Astrocyte (in vitro differentiated cells and primary cell): ENCODE results near the gene CNGA1. TPM values are rescaled to one million over a fixed set of nuclear protein-coding genes. Genes with fewer than 3 reads are reported as not detected.

Experiments
- DNase-seq: peaks from one replicate; pipeline ENCODE4 v3.0.0-alpha.2; 2010; ENCODE audit warnings: low read depth
- FAIRE-seq: peaks from 2 replicates; lab custom pipeline; 2011; peaks lifted over from hg19 to GRCh38; lab: Jason Lieb, UNC
- H2AFZ ChIP-seq: 2 replicates; pipeline ENCODE4 v1.6.0; 2012; ENCODE audit warnings: low read depth, low read length, inconsistent platforms
- H3K27ac ChIP-seq: 2 replicates; pipeline ENCODE4 v1.5.1; 2011; ENCODE audit warnings: low read depth, low read length, inconsistent platforms
- H3K27me3 ChIP-seq: 2 replicates; pipeline ENCODE4 v1.6.0; 2011; ENCODE audit warnings: low read length, inconsistent platforms; ENCODE audit not compliant: insufficient read depth
- H3K36me3 ChIP-seq: 2 replicates; pipeline ENCODE4 v1.5.1; 2011; ENCODE audit warnings: low read length, inconsistent platforms; ENCODE audit not compliant: insufficient read depth
- H3K4me1 ChIP-seq: 2 replicates; pipeline ENCODE4 v1.5.1; 2011; ENCODE audit warnings: low read length, inconsistent platforms; ENCODE audit not compliant: insufficient read depth
- H3K4me2 ChIP-seq: 2 replicates; pipeline ENCODE4 v1.6.0; 2012; ENCODE audit warnings: low read length, inconsistent platforms
- H3K4me3 ChIP-seq: 2 replicates; pipeline ENCODE4 v1.5.1; 2011; ENCODE audit warnings: low read depth, mild to moderate bottlenecking, low read length, inconsistent platforms; ENCODE audit not compliant: insufficient read depth
- H3K79me2 ChIP-seq: 2 replicates; pipeline ENCODE4 v1.6.0; 2012; ENCODE audit warnings: mild to moderate bottlenecking, low read length, inconsistent platforms; ENCODE audit not compliant: insufficient read depth
- H3K9ac ChIP-seq: 2 replicates; pipeline ENCODE4 v1.6.0; 2012; ENCODE audit warnings: mild to moderate bottlenecking, low read length, inconsistent platforms
- H3K9me3 ChIP-seq: 2 replicates; pipeline ENCODE4 v1.5.1; 2012; ENCODE audit warnings: low read depth, mild to moderate bottlenecking, low read length, inconsistent platforms; ENCODE audit not compliant: insufficient read depth
- H4K20me1 ChIP-seq: 2 replicates; pipeline ENCODE4 v1.6.0; 2012; ENCODE audit warnings: low read length, inconsistent platforms; ENCODE audit not compliant: insufficient read depth
- H3K27ac Mint-ChIP-seq: one replicate; pipeline ENCODE4 v1.8.0; 2021; ENCODE audit warnings: mild to moderate bottlenecking, mixed read lengths; ENCODE audit not compliant: unreplicated experiment
- H3K27me3 Mint-ChIP-seq: one replicate; pipeline ENCODE4 v1.8.0; 2021; ENCODE audit warnings: low read depth, mixed read lengths; ENCODE audit not compliant: unreplicated experiment
- H3K36me3 Mint-ChIP-seq: one replicate; pipeline ENCODE4 v1.8.0; 2021; ENCODE audit warnings: low read depth, mixed read lengths; ENCODE audit not compliant: unreplicated experiment
- H3K4me1 Mint-ChIP-seq: one replicate; pipeline ENCODE4 v1.8.0; 2021; ENCODE audit warnings: low read depth, mixed read lengths; ENCODE audit not compliant: unreplicated experiment
- H3K4me3 Mint-ChIP-seq: one replicate; pipeline ENCODE4 v1.8.0; 2021; ENCODE audit warnings: mild to moderate bottlenecking, moderate library complexity, mixed read lengths; ENCODE audit not compliant: unreplicated experiment
- H3K9me3 Mint-ChIP-seq: one replicate; pipeline ENCODE4 v1.8.0; 2021; ENCODE audit warnings: mild to moderate bottlenecking, mixed read lengths; ENCODE audit not compliant: unreplicated experiment
- EZH2 ChIP-seq: IDR thresholded peaks from 2 replicates; pipeline ENCODE4 v1.6.1; 2012; ENCODE audit warnings: mild to moderate bottlenecking, low read length, inconsistent platforms; ENCODE audit not compliant: insufficient read depth
- total RNA-seq: library from RNA; stranded (reverse); gene quantifications from 2 replicates; pipeline ENCODE4 v1.2.1, GENCODE V29; 2021
- TF ChIP-seq, protein P1 (sequence below): IDR thresholded peaks from 2 replicates; pipeline ENCODE4 v1.5.1; 2011; ENCODE audit warnings: low read depth, mild to moderate bottlenecking, inconsistent platforms, low read length, moderate library complexity; ENCODE audit not compliant: insufficient read depth

CNGA1 gene
- total RNA-seq, 1 donor from 2014 or later, result not detected

GRCh38 chr4:48024522-48024921 is 8.0 kb upstream of the CNGA1 start:
- H3K79me2 ChIP-seq, result no peaks in the 10 kb centered on the region
- no peaks in the 10 kb centered on the region for H3K36me3 ChIP-seq
- Mint-ChIP-seq H3K9me3 (no peaks in the 10 kb centered on the region), H3K4me3 (no peak overlapping the region), H3K27me3 (no peaks in the 10 kb centered on the region), H3K27ac (peak overlapping the region; percentile 79), H3K36me3 (peaks cover 2% of the 10 kb centered on the region), H3K4me1 (peaks cover 18% of the 10 kb centered on the region)
- peak; percentile 11 for DNase-seq
- no peak overlapping the region for H3K27ac ChIP-seq
- FAIRE-seq, result no peak
- no peak for TF ChIP-seq EZH2
- TF ChIP-seq, protein P1, sequence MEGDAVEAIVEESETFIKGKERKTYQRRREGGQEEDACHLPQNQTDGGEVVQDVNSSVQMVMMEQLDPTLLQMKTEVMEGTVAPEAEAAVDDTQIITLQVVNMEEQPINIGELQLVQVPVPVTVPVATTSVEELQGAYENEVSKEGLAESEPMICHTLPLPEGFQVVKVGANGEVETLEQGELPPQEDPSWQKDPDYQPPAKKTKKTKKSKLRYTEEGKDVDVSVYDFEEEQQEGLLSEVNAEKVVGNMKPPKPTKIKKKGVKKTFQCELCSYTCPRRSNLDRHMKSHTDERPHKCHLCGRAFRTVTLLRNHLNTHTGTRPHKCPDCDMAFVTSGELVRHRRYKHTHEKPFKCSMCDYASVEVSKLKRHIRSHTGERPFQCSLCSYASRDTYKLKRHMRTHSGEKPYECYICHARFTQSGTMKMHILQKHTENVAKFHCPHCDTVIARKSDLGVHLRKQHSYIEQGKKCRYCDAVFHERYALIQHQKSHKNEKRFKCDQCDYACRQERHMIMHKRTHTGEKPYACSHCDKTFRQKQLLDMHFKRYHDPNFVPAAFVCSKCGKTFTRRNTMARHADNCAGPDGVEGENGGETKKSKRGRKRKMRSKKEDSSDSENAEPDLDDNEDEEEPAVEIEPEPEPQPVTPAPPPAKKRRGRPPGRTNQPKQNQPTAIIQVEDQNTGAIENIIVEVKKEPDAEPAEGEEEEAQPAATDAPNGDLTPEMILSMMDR, result no peak
- H3K4me2 ChIP-seq, result no peak overlapping the region
- H3K4me3 ChIP-seq, result no peak overlapping the region
- no peaks in the 10 kb centered on the region for H4K20me1 ChIP-seq
- no peaks in the 10 kb centered on the region for H3K27me3 ChIP-seq
- H3K9me3 ChIP-seq, result no peaks in the 10 kb centered on the region
- peaks cover 8% of the 10 kb centered on the region for H3K4me1 ChIP-seq
- no peak overlapping the region for H3K9ac ChIP-seq
- no peak overlapping the region for H2AFZ ChIP-seq

GRCh38 chr4:48022192-48022799 is 5.8 kb upstream of the CNGA1 start:
- Histone ChIP-seq H3K27ac (no peak overlapping the region), H3K4me1 (peaks cover 11% of the 10 kb centered on the region), H3K36me3 (no peaks in the 10 kb centered on the region), H2AFZ (no peak overlapping the region), H3K4me3 (no peak overlapping the region), H3K9me3 (no peaks in the 10 kb centered on the region), H4K20me1 (no peaks in the 10 kb centered on the region), H3K9ac (no peak overlapping the region), H3K79me2 (no peaks in the 10 kb centered on the region), H3K27me3 (no peaks in the 10 kb centered on the region), H3K4me2 (no peak overlapping the region)
- Mint-ChIP-seq H3K27ac (no peak overlapping the region), H3K36me3 (no peaks in the 10 kb centered on the region), H3K4me1 (peaks cover 18% of the 10 kb centered on the region), H3K27me3 (no peaks in the 10 kb centered on the region), H3K4me3 (no peak overlapping the region), H3K9me3 (no peaks in the 10 kb centered on the region)
- DNase-seq, result peak; percentile 51
- FAIRE-seq, result no peak
- TF ChIP-seq, protein P1, result no peak
- TF ChIP-seq EZH2, result no peak

DNA sequence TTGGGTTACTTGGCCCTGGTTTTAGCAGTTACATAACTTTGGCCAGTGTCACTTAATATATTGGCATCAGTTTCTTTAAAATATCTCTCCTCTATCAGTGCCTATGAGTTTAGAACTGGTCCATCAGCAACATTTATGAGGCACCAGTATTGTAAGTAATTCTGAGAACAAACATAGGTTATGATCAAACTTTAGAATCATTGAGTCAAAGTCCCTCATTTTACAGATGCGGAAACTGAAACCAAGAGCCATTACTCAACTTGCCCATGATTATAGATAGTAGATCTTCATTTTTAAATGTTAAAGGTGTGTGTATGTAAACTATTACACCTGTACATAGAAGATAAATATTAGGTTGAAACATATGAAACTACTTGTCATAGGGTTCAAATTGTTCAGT is 4.6 kb upstream of the CNGA1 start:
- Histone ChIP-seq H3K79me2 (no peaks in the 10 kb centered on the region), H3K27ac (no peak overlapping the region), H3K27me3 (no peaks in the 10 kb centered on the region), H3K4me2 (no peak overlapping the region), H2AFZ (no peak overlapping the region), H3K9ac (no peak overlapping the region), H4K20me1 (no peaks in the 10 kb centered on the region), H3K36me3 (no peaks in the 10 kb centered on the region), H3K4me3 (no peak overlapping the region), H3K9me3 (no peaks in the 10 kb centered on the region), H3K4me1 (peaks cover 17% of the 10 kb centered on the region)
- no peaks in the 10 kb centered on the region for H3K27me3 Mint-ChIP-seq
- H3K27ac Mint-ChIP-seq, result no peak overlapping the region
- no peaks in the 10 kb centered on the region for H3K9me3 Mint-ChIP-seq
- peaks cover 19% of the 10 kb centered on the region for H3K4me1 Mint-ChIP-seq
- no peak for TF ChIP-seq EZH2
- TF ChIP-seq, protein P1, result no peak
- FAIRE-seq, result no peak
- H3K4me3 Mint-ChIP-seq, result no peak overlapping the region
- H3K36me3 Mint-ChIP-seq, result peaks cover under 1% of the 10 kb centered on the region
- no peak for DNase-seq
